Mesothelial cell of epicardium (in vitro differentiated cells): ENCODE results near the gene CSF2. TPM values are rescaled to one million over a fixed set of nuclear protein-coding genes. Genes with fewer than 3 reads are reported as not detected.

Source experiments
- DNase-seq, 2 experiments: peaks; one replicate each; pipeline ENCODE4 v3.0.0; 2021; ENCODE audit warnings: low spot score in 2 of 2; ENCODE audit not compliant: unreplicated experiment in 2 of 2
- H3K27ac Mint-ChIP-seq: 2 replicates; pipeline ENCODE4 v1.8.0; 2021; ENCODE audit warnings: mixed read lengths
- H3K27me3 Mint-ChIP-seq: 2 replicates; pipeline ENCODE4 v1.8.0; 2021; ENCODE audit warnings: low read depth, mixed read lengths
- H3K36me3 Mint-ChIP-seq: 2 replicates; pipeline ENCODE4 v1.8.0; 2021; ENCODE audit warnings: mixed read lengths
- H3K4me1 Mint-ChIP-seq: 2 replicates; pipeline ENCODE4 v1.8.0; 2021; ENCODE audit warnings: mixed read lengths
- H3K4me3 Mint-ChIP-seq: 2 replicates; pipeline ENCODE4 v1.8.0; 2021; ENCODE audit warnings: mild to moderate bottlenecking, moderate library complexity, mixed read lengths
- H3K9me3 Mint-ChIP-seq: 2 replicates; pipeline ENCODE4 v1.8.0; 2021; ENCODE audit warnings: mixed read lengths
- CTCF ChIP-seq: fragments of 200-600 bp; sonication (generic); IDR thresholded peaks from one replicate; pipeline ENCODE4 v1.5.0; 2021; ENCODE audit warnings: antibody characterized with exemption; ENCODE audit not compliant: unreplicated experiment
- total RNA-seq: library from RNA; stranded (reverse); gene quantifications from 3 replicates; pipeline ENCODE4 v1.2.1, GENCODE V29; 2021

The CSF2 gene
- total RNA-seq, 1 donor from 2014 or later, result not detected

GRCh38 chr5:132081458-132081857, 7.9 kb downstream of the CSF2 start:
- no peaks in the 10 kb centered on the region for H3K36me3 Mint-ChIP-seq
- no peak overlapping the region for H3K27ac Mint-ChIP-seq
- H3K4me3 Mint-ChIP-seq, result no peak overlapping the region
- no peaks in the 10 kb centered on the region for H3K27me3 Mint-ChIP-seq
- no peaks in the 10 kb centered on the region for H3K9me3 Mint-ChIP-seq
- H3K4me1 Mint-ChIP-seq, result peaks cover 6% of the 10 kb centered on the region
- no peak for DNase-seq
- no peak for TF ChIP-seq CTCF

- H3K9me3 Mint-ChIP-seq, result no peaks in the 10 kb centered on the region
- no peak for DNase-seq
- no peak overlapping the region for H3K4me3 Mint-ChIP-seq
- H3K27me3 Mint-ChIP-seq, result no peaks in the 10 kb centered on the region
- TF ChIP-seq CTCF, result no peak
- H3K27ac Mint-ChIP-seq, result no peak overlapping the region
- no peaks in the 10 kb centered on the region for H3K36me3 Mint-ChIP-seq
- H3K4me1 Mint-ChIP-seq, result peaks cover 9% of the 10 kb centered on the region
Observed at GRCh38 chr5:132082329-132083023, 8.9 kb downstream of the CSF2 start.

- Mint-ChIP-seq H3K27me3 (no peaks in the 10 kb centered on the region), H3K4me3 (no peak overlapping the region), H3K36me3 (no peaks in the 10 kb centered on the region), H3K27ac (no peak overlapping the region), H3K4me1 (peaks cover 9% of the 10 kb centered on the region), H3K9me3 (no peaks in the 10 kb centered on the region)
- TF ChIP-seq CTCF, result no peak
- no peak for DNase-seq
Observed at GRCh38 chr5:132083071-132083678, 9.6 kb downstream of the CSF2 start.

- DNase-seq, result no peak
- TF ChIP-seq CTCF, result no peak
- Mint-ChIP-seq H3K27ac (no peak overlapping the region), H3K36me3 (no peaks in the 10 kb centered on the region), H3K27me3 (no peaks in the 10 kb centered on the region), H3K9me3 (no peaks in the 10 kb centered on the region), H3K4me1 (peaks cover 9% of the 10 kb centered on the region), H3K4me3 (no peak overlapping the region)
Observed at GRCh38 chr5:132085686-132086085, 12.1 kb downstream of the CSF2 start.

- TF ChIP-seq CTCF, result no peak
- peaks cover 9% of the 10 kb centered on the region for H3K4me1 Mint-ChIP-seq
- no peaks in the 10 kb centered on the region for H3K36me3 Mint-ChIP-seq
- no peak overlapping the region for H3K4me3 Mint-ChIP-seq
- H3K9me3 Mint-ChIP-seq, result no peaks in the 10 kb centered on the region
- no peak for DNase-seq
- H3K27me3 Mint-ChIP-seq, result no peaks in the 10 kb centered on the region
- no peak overlapping the region for H3K27ac Mint-ChIP-seq
Observed at GRCh38 chr5:132086277-132086794, 12.7 kb downstream of the CSF2 start.
